CD4-positive, alpha-beta T cell (primary cell): ENCODE measurements around the gene ARHGAP15. TPM values are rescaled to one million over a fixed set of nuclear protein-coding genes. Genes with fewer than 3 reads are reported as not detected.
A peak's percentile ranks its signal among the peaks of the same experiment; 100 is the strongest.

Experiments used
- ATAC-seq: fragments of 200-7000 bp; cut with Tn5 transposase; one replicate; pipeline ENCODE4 v1.10.0; 2022; ENCODE audit warnings: mild to moderate bottlenecking; ENCODE audit not compliant: poor library complexity
- CTCF ChIA-PET: fragments of 350-600 bp; sonication (Branson Sonifier 250); formaldehyde crosslinking; loops from one replicate; lab custom pipeline; 2021; ENCODE audit warnings: antibody characterized with exemption, inconsistent platforms; lab: Charles Lee
- POLR2A ChIA-PET: fragments of 350-600 bp; sonication (Branson Sonifier 250); formaldehyde crosslinking; loops from one replicate; lab custom pipeline; 2021; ENCODE audit warnings: antibody characterized with exemption, inconsistent platforms; lab: Charles Lee
- DNase-seq, 14 experiments: peaks; one replicate each; pipeline ENCODE4 v3.0.0-alpha.2; 2013 to 2020; ENCODE audit warnings: mixed read lengths in 2 of 14
- H3K27ac ChIP-seq, 2 donors: one replicate each; pipeline versions ENCODE4 v1.5.1 to v1.7.0; 2013; ENCODE audit warnings: low read length in 2 of 2, low read depth in 1 of 2, mild to moderate bottlenecking in 1 of 2
- H3K27me3 ChIP-seq, 2 experiments: 1 replicate in 1 of 2; 2 replicates in 1 of 2; pipeline versions ENCODE4 v1.6.1 to v1.7.0; 2013; ENCODE audit warnings: low read length in 2 of 2, control low read depth in 1 of 2, mild to moderate bottlenecking in 1 of 2, moderate library complexity in 1 of 2; ENCODE audit not compliant: insufficient read depth in 2 of 2, control insufficient read depth in 1 of 2
- H3K36me3 ChIP-seq: one replicate; pipeline ENCODE4 v1.6.1; 2013; ENCODE audit warnings: low read length, control low read depth; ENCODE audit not compliant: insufficient read depth
- H3K4me1 ChIP-seq: one replicate; pipeline ENCODE4 v1.6.1; 2013; ENCODE audit warnings: low read length, control low read depth; ENCODE audit not compliant: insufficient read depth
- H3K4me3 ChIP-seq: one replicate; pipeline ENCODE4 v1.5.1; 2013; ENCODE audit warnings: mild to moderate bottlenecking, low read length, moderate library complexity
- H3K9me3 ChIP-seq, 2 experiments: 1 replicate in 1 of 2; 2 replicates in 1 of 2; pipeline versions ENCODE4 v1.6.1 to v1.7.0; 2013; ENCODE audit warnings: low read length in 2 of 2, mild to moderate bottlenecking in 2 of 2, control low read depth in 1 of 2, moderate library complexity in 1 of 2; ENCODE audit not compliant: control insufficient read depth in 1 of 2, insufficient read depth in 1 of 2
- H3K27ac Mint-ChIP-seq: one replicate; pipeline ENCODE4 v1.8.0; 2020; ENCODE audit warnings: mixed read lengths
- H3K27me3 Mint-ChIP-seq: one replicate; pipeline ENCODE4 v1.8.0; 2021; ENCODE audit warnings: mixed read lengths
- H3K36me3 Mint-ChIP-seq: one replicate; pipeline ENCODE4 v1.8.0; 2021; ENCODE audit warnings: low read depth, mixed read lengths
- H3K4me1 Mint-ChIP-seq: one replicate; pipeline ENCODE4 v1.8.0; 2021; ENCODE audit warnings: low read depth, mixed read lengths
- H3K4me3 Mint-ChIP-seq: one replicate; pipeline ENCODE4 v1.8.0; 2020; ENCODE audit warnings: mild to moderate bottlenecking, mixed read lengths
- H3K9me3 Mint-ChIP-seq: one replicate; pipeline ENCODE4 v1.8.0; 2020; ENCODE audit warnings: mixed read lengths
- CTCF ChIP-seq: fragments of 200-600 bp; IDR thresholded peaks from one replicate; pipeline ENCODE4 v1.8.0; 2022; ENCODE audit warnings: antibody characterized with exemption, mild to moderate bottlenecking
- intact Hi-C, 2 experiments: fragments of 100-400 bp; cut with DNase I in 1 of 2; cut with micrococcal nuclease in 1 of 2; formaldehyde crosslinking; loops; one replicate each; pipeline versions ENCODE4 v1.15.1 to v1.9.0; 2023 to 2025; cut with DNase I, micrococcal nuclease
- total RNA-seq, 174 experiments: library from RNA in 2 of 174; stranded (reverse) in 2 of 174; gene quantifications; one replicate each; pipeline ENCODE4 v1.2.3 and lab custom pipeline; 2021 to 2026

ARHGAP15 gene
- total RNA-seq, 2 experiments from 2014 or later: 158 to 165 TPM

GRCh38 chr2:143151111-143151752 lies 22.0 kb downstream of the ARHGAP15 start:
- Mint-ChIP-seq H3K27ac (peak overlapping the region; percentile 83), H3K27me3 (no peaks in the 10 kb centered on the region), H3K4me1 (peaks cover 96% of the 10 kb centered on the region), H3K36me3 (peaks cover 21% of the 10 kb centered on the region), H3K9me3 (no peaks in the 10 kb centered on the region), H3K4me3 (peak overlapping the region; percentile 23)
- TF ChIP-seq CTCF: no peak
- Histone ChIP-seq H3K4me1 (peaks cover 52% of the 10 kb centered on the region), H3K4me3 (no peak overlapping the region), H3K36me3 (peaks cover 15% of the 10 kb centered on the region), H3K27ac (peak overlapping the region in 1 of 2 donors; percentile 20), H3K9me3 (no peaks in the 10 kb centered on the region), H3K27me3 (no peaks in the 10 kb centered on the region)
- intact Hi-C loops: no loop called here
- ChIA-PET CTCF (interaction anchor here (1.2 kb wide), 1 partner anchor 11 kb away, joined by 3 read pairs; no protein-coding TSS in a partner anchor), POLR2A (interaction anchor here (1.4 to 3.0 kb wide), 3 partner anchors 9 to 20 kb away, joined by 4 to 17 read pairs (median 10); no protein-coding TSS in a partner anchor)
- ATAC-seq: no peak
- DNase-seq: no peak

- intact Hi-C loops: loop anchor here in 1 of 2 experiments (1.0 kb wide), 1 partner anchor 23 kb away; the partner anchor contains the start of gene ARHGAP15
- H3K9me3 ChIP-seq: no peaks in the 10 kb centered on the region
- peaks cover 44% of the 10 kb centered on the region for H3K4me1 ChIP-seq
- peak; percentile 23 for ATAC-seq
- no peak for TF ChIP-seq CTCF
- CTCF ChIA-PET: no interaction called here
- peak overlapping the region; percentile 20 to 39 for H3K27ac ChIP-seq
- DNase-seq: no peak
- H3K9me3 Mint-ChIP-seq: no peaks in the 10 kb centered on the region
- no peaks in the 10 kb centered on the region for H3K27me3 Mint-ChIP-seq
- H3K27me3 ChIP-seq: no peaks in the 10 kb centered on the region
- peak overlapping the region; percentile 52 for H3K4me3 Mint-ChIP-seq
- POLR2A ChIA-PET: interaction anchor here (1.4 to 2.3 kb wide), 4 partner anchors 9 to 23 kb away, joined by 4 to 10 read pairs (median 5); partner anchors contain the start of gene ARHGAP15
- H3K4me3 ChIP-seq: no peak overlapping the region
- H3K27ac Mint-ChIP-seq: peak overlapping the region; percentile 83
- H3K36me3 ChIP-seq: peaks cover 24% of the 10 kb centered on the region
- H3K36me3 Mint-ChIP-seq: peaks cover 25% of the 10 kb centered on the region
- peaks cover 96% of the 10 kb centered on the region for H3K4me1 Mint-ChIP-seq
Measured at GRCh38 chr2:143152219-143152618, 23.0 kb downstream of the ARHGAP15 start.

GRCh38 chr2:143152637-143153036 lies 23.4 kb downstream of the ARHGAP15 start:
- peak overlapping the region; percentile 20 to 39 for H3K27ac ChIP-seq
- POLR2A ChIA-PET: interaction anchor here (0.6 to 2.3 kb wide), 6 partner anchors 9 to 107 kb away, joined by 3 to 10 read pairs (median 4); partner anchors contain the start of gene ARHGAP15

More at GRCh38 chr2:143152637-143153036, 23.4 kb downstream of the ARHGAP15 start:
- peak overlapping the region; percentile 1 for H3K4me3 ChIP-seq
- no peaks in the 10 kb centered on the region for H3K27me3 Mint-ChIP-seq
- ATAC-seq: peak; percentile 66
- no peaks in the 10 kb centered on the region for H3K9me3 ChIP-seq
- no peak for DNase-seq
- intact Hi-C loops: loop anchor here in 1 of 2 experiments (1.0 kb wide), 1 partner anchor 23 kb away; the partner anchor contains the start of gene ARHGAP15
- no peak for TF ChIP-seq CTCF
- CTCF ChIA-PET: interaction anchor here (0.9 kb wide), 1 partner anchor 42 kb away, joined by 3 read pairs; no protein-coding TSS in a partner anchor
- H3K4me1 Mint-ChIP-seq: peaks cover 96% of the 10 kb centered on the region
- H3K27ac Mint-ChIP-seq: peak overlapping the region; percentile 83
- no peaks in the 10 kb centered on the region for H3K27me3 ChIP-seq
- H3K9me3 Mint-ChIP-seq: no peaks in the 10 kb centered on the region
- peaks cover 29% of the 10 kb centered on the region for H3K36me3 ChIP-seq
- H3K4me3 Mint-ChIP-seq: peak overlapping the region; percentile 52
- peaks cover 44% of the 10 kb centered on the region for H3K4me1 ChIP-seq
- peaks cover 29% of the 10 kb centered on the region for H3K36me3 Mint-ChIP-seq
